ENCODE data around the gene ERN1.

The ERN1 gene

GRCh38 chr17:64001763-64002529 lies 128.0 kb downstream of the ERN1 start:
- DNase-seq = no peak

GRCh38 chr17:64001091-64001579 lies 128.8 kb downstream of the ERN1 start:
- no peak for DNase-seq

- DNase-seq = peak in 2 of 3 experiments; percentile 5 to 6
Measured at GRCh38 chr17:63999680-64000531, 130.0 kb downstream of the ERN1 start.

GRCh38 chr17:63998721-63999679 lies 130.9 kb downstream of the ERN1 start:
- peak in 2 of 3 experiments; percentile 29 to 40 for DNase-seq

GRCh38 chr17:63998050-63998720 lies 131.8 kb downstream of the ERN1 start, which contains the start of gene PRR29:
Gene PRR29, plus strand, starts transcription at chr17:63998351. Its CDS starts 14 bp downstream, at chr17:63998365.
- peak; percentile 75 to 89 (median 83) for DNase-seq

GRCh38 chr17:63997341-63998048 lies 132.4 kb downstream of the ERN1 start:
- DNase-seq = no peak

GRCh38 chr17:63996430-63997182 lies 133.3 kb downstream of the ERN1 start:
- no peak for DNase-seq

- no peak for DNase-seq
Measured at GRCh38 chr17:63995626-63996025, 134.3 kb downstream of the ERN1 start.

GRCh38 chr17:63993368-63993985 lies 136.5 kb downstream of the ERN1 start:
- DNase-seq = no peak

GRCh38 chr17:63991611-63992010 lies 138.3 kb downstream of the ERN1 start:
- no peak for DNase-seq

- DNase-seq = no peak
Measured at GRCh38 chr17:63989622-63990345, 140.2 kb downstream of the ERN1 start.

Measured in NCI-H1417 (cell line).